ENCODE data around the gene ARHGAP29. TPM values are rescaled to one million over a fixed set of nuclear protein-coding genes. Genes with fewer than 3 reads are reported as not detected.

Gene ARHGAP29, protein sequence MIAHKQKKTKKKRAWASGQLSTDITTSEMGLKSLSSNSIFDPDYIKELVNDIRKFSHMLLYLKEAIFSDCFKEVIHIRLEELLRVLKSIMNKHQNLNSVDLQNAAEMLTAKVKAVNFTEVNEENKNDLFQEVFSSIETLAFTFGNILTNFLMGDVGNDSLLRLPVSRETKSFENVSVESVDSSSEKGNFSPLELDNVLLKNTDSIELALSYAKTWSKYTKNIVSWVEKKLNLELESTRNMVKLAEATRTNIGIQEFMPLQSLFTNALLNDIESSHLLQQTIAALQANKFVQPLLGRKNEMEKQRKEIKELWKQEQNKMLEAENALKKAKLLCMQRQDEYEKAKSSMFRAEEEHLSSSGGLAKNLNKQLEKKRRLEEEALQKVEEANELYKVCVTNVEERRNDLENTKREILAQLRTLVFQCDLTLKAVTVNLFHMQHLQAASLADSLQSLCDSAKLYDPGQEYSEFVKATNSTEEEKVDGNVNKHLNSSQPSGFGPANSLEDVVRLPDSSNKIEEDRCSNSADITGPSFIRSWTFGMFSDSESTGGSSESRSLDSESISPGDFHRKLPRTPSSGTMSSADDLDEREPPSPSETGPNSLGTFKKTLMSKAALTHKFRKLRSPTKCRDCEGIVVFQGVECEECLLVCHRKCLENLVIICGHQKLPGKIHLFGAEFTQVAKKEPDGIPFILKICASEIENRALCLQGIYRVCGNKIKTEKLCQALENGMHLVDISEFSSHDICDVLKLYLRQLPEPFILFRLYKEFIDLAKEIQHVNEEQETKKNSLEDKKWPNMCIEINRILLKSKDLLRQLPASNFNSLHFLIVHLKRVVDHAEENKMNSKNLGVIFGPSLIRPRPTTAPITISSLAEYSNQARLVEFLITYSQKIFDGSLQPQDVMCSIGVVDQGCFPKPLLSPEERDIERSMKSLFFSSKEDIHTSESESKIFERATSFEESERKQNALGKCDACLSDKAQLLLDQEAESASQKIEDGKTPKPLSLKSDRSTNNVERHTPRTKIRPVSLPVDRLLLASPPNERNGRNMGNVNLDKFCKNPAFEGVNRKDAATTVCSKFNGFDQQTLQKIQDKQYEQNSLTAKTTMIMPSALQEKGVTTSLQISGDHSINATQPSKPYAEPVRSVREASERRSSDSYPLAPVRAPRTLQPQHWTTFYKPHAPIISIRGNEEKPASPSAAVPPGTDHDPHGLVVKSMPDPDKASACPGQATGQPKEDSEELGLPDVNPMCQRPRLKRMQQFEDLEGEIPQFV
- 250 and 285 TPM in 2 replicates for total RNA-seq

DNA sequence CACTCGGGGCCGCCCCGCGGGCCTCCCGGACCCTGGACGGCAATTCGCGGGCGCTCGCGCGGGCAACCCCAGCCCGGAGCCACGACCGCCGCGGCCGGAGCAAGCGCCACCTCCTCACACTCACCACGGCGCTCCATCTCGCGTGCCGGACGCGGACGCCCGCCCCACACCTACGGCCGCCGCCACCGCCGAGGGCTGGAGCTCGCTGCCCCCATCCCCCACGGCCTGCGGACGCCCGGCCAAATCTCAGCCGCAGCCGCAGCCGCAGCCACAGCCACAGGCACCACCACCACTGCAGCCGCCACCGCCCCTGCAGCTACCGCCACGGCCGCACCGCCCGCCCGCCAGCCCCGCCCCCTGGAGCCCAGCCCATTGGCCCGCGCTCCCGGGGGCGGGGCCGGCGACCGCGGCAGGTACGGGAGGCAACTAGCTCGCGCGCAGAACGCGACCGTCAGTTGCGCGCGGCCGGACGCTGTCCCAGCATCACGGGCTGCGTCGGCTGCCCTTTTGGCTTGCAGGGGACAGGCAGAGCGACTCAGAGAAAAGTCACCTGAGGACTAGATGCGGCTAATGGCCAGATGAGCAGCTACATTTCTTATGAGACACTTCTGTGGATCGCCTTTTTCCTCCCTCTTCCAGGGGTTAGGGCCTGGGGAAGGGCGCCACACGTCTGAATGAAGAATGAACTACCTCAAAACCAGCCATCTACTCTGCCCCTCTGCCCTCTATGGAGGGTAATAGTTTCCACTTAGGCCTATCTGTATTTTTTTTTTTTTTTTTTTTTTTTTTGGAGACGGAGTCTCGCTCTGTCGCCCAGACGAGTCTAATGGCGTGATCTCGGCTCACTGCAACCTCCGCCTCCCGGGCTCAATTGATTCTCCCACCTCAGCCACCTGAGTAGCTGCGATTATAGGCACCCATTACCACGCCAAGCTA lies at the start of gene ARHGAP29:
Gene ARHGAP29, minus strand, starts transcription at position 294 of the 936 bp plus-strand sequence. CDS start 5,973 bp downstream, outside the sequence.
- DNase-seq (ENCODE audit: low read depth): peak; percentile 61

DNA sequence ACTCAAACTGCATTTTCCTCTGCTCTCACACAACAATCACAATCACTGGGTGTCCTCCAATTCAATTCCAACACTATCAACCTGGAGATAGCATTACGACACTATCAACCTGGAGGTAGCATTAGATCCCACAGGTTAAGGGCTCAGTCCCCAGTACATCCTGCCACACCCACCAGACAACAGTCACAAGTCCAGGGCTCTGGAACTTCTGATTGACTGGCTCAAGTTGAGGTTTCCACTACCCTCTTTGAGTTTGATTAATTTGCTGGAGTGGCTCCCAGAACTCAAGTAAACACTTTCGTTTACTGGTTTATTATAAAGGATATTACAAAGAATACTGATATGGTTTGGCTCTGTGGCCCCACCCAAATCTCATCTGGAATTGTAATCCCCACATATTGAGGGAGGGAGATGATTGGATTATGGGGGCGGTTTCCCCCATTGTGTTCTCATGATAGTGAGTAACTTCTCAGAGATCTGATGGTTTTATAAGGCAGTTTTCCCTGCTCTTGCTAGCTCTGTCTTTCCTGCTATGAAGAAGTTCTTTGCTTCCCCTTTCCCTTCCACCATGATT lies 49.6 kb upstream of the ARHGAP29 start:
- DNase-seq (ENCODE audit: low read depth): no peak

DNA sequence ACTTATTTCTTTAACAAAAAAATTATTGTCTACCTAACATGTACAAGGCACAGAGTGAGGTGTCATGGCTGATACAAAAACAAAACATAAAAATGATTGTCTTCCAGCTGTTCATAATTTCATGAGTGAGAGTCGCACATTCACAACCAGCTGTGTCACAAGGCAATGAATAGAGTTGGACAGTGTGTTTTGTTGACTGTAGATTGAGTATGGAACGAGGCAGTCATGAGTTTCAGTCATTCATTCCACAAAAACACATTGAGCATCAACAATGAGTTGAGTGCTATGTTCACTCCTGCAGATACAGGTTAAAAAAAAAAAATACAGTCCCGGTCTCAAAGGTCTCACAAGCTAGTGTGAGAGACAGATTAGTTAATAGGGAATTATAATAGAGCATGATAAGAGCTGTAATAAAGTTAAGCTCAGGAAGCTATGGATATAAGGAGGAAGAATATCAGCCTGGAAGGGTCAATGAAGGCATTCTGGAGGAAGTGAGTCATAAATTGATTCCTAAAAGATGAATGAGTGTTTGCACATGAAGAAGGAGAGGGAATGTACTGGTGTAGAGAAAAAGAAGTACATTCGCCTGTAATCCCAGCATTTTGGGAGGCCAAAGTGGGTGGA lies 47.8 kb upstream of the ARHGAP29 start:
- DNase-seq (ENCODE audit: low read depth): peak; percentile 59

DNA sequence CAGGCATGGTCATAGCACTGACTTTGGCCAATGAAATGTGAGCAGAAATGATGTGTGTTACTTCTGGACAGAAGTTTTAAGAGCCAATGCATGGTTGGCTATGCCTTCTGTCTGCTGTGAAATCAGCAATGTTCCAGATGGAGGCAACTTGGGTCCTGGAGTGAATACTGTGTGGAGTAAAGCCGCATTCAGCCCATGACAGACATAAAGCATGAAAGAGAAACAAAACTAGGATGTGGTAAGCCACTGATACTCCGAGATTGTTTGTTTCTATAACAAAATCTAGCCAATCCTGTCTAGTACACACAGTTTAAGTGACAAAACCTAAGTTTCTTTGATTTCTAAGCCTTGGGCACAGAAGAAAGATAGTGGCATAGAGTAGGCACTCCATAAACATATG lies 47.1 kb upstream of the ARHGAP29 start:
- DNase-seq (ENCODE audit: low read depth): no peak

DNA sequence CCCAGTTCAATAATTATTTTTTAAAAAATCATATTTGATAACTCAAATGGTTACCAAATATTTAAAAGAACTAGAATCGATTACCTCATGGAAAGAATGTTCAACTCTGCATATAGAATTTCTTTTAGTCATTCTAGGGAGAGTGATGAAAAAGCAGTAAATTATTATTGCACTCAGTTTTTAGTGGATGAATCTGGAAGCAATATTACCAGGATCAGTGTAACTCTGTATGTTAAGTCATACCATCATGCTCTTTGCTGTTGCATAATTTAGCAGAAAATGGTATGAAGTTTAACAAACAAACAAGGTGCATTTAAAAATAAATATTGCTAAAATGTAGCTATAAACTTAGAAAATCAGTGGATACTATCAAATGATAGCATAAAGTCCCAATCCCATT lies 46.1 kb upstream of the ARHGAP29 start:
- DNase-seq (ENCODE audit: low read depth): no peak

DNA sequence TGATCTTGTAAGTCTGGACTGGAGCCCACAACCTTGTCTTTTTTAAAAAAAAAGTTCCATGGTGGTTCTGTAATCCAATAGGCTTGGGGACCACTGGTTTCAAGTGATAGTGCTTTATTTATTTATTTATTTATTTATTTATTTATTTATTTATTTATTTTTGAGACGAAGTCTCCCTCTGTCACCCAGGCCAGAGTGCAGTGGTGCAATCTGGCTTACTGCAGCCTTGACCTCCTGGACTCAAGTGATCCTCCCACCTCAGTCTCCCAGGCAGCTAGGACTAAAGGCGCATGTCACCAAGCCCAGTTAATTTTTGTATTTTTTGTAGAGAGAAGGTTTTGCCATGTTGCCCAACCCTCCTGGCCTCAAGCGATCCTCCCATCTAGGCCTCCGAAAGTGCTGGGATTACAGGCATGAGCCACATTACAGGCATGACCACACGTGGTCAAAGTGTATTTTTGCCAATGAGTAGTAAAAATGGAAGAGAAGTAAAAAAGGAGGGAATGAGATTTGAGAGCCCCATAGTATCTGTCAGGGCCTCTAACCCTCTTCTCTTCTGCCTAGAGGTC lies 44.8 kb upstream of the ARHGAP29 start:
- DNase-seq (ENCODE audit: low read depth): no peak

DNA sequence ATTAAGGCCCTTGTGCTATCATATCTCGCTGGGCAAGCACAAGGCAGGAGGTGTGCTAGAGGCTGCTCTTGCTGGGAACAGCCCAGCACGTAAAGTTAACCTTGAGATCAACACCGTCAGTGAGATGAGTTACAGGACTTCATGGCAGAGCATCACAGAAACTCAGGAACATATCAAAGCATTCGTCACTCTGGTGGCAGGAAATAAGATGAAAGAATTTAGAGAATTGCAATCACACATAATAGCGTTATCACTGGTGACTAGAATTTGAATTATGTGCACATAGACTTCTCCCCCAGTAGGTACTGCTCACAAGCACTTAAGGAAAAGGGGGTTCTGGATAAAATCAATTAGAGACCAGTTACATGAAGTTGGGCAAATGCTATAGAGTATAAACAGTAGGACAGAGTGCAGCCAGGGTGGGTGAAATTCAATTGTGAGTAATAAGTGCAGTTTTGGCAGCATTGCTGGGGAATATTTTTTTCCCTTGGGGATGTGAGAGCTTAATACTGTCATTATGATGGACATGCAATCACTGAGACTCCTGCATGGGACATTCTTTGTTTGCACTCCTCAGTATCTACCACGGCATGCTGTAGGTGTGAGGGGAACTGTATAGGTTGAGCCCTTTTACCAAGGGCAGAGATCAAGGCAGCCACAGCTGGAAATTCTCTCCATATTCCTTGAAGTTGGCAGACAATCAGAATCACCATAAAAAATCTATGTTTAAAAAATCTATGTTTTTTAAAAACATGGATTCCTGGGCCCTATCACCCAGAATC lies 44.2 kb upstream of the ARHGAP29 start:
- DNase-seq (ENCODE audit: low read depth): no peak

DNA sequence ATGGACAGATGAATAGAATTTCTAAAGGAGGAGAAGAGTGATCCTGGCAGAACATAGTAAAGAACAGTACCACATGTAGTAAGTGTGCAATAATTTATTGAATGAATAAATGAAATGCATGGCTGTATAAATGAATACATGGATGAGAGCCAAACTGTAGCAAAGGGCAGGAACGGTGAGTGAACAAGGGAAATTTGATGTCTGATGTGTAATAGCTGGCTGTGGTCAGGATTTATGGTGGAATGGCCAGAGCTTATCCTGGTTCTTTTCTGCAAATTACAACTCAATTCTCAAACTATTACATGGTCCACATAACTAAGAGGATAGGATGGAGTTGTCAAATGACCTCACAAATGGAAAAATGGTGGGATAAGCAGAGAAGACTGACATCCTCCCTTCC lies 43.2 kb upstream of the ARHGAP29 start:
- no peak for DNase-seq (ENCODE audit: low read depth)

DNA sequence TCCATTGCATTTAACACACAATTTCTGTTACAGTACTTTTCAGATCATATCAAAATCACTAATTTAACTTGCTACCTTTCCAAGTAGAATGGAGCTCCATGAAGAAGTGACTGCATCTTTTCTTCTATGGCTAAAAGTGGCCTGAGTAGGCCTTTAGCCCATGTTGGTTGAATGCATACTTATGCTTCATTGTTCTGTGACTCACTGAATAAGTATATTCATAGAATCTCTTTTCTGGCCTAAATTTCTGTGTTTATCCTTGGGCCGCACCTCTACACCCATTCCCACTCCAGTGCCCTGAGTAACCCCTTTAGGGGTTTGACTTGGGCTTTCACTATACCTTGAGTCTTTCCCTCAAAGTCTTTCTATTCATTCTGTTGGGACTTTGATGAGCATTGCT lies 42.1 kb upstream of the ARHGAP29 start:
- no peak for DNase-seq (ENCODE audit: low read depth)

DNA sequence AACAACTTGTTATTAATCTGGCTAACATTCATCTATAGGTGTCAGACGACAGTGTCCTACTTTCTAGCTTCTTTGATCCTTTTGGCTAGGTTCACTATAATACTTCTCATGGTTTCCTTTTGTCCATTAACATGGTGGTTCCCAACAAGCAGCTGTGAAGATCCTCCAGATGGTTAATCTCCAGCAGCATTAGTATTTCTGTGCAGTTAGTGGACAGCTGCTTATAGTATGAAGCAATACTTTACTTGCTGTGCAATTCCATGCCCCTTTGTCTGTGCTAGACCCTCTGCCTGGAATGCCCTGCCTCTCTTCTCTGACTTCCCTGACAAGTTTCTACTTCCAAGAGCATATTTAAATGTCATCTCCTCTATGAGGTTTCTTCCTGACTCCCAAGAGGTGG lies 41.7 kb upstream of the ARHGAP29 start:
- DNase-seq (ENCODE audit: low read depth): no peak

DNA sequence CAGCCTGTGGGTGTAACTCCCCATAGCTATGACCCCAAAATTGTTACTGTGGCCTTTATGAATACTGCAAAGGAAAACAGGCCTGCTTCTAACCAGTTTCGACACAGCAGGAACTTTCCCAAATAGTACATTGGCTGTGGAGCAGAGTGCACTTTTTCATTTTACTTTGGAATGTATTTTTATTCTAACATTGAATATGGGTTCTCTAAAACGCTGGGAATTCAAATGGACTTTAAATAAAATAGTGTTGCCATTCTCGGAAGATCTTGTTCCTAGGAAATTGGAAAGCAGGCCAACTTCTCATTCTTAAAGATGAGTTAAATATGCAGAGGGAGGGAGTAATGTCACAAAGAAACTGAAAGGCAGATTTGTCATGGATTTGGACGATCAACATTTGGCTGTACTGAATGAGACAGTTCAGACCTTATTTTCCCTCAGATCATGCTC lies 39.6 kb upstream of the ARHGAP29 start:
- DNase-seq (ENCODE audit: low read depth): no peak

DNA sequence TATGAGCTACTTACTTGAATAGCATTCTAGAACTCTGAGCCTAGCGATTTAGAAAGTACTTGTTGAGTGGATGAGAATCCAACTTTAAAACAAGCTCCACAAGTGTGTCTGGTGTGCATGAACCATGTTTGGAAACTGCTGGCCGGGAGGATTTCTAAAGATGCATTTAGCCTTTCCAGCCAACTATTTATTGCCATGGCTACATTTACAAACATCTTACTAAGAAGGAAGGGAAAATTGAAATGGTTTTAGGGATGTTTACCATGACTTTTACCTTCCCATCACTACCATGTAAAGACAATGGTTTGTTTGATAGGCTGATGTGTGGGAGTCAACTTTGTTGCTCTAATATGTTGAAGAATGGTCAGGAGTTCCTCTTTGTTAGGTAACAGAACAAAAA lies 37.7 kb upstream of the ARHGAP29 start:
- DNase-seq (ENCODE audit: low read depth): no peak

DNA sequence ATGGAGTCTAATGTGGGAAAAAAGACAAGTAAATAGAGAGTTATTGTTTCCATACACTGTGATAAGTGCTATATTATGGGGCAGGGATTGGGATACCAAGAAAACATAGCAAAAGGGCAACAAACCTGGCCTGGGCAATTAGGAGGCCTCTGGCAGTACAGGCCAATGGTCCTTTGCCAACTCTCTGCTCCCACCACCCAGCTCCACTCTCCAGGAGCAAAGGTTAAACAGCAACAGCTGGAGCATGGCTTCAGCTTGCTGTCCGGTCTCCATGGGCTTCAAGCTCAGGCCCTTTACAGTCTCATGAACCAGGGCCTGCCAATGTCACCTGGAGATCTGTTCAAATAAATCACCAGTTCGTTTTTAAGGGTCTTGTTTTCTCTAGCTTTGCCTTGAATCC lies 37.2 kb upstream of the ARHGAP29 start:
- DNase-seq (ENCODE audit: low read depth): no peak

DNA sequence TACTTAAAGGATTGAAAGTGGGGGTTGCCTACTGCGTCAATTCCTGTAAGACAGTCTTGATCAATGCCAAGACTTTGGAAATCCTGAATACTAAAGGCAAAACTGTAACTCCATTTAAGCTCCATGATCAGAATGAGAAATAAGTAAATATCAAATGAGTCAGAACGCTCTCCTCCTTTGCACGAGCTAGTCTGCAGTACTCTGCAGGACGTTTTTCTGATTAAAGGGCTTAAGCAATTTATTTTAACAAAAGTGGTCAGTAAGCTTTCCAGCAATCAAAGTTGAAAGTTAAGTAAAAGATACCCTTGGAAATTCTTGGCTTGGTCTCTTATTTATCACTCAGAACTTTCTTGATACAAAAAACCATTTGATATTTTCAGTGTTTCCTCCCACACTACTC lies 35.7 kb upstream of the ARHGAP29 start:
- no peak for DNase-seq (ENCODE audit: low read depth)

DNA sequence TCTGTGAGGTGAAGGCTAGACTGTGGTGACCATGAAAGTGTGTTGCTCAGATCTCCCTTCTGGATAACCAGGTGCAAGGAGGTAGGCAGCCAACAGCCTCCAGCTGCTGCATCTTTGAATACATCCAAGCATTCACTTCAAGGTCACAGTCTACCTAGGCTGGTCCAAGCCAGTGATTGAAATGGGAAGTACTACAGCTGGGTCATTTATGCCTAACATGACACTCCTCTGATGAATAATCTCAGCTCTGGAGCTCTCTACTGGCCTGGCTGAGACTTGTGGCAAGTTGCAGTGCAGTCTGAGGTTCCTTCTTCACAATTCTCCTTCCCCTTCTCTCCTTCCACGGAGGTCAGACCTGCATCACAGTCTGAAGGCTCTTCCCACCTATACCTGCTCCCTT lies 35.0 kb upstream of the ARHGAP29 start:
- no peak for DNase-seq (ENCODE audit: low read depth)

DNA sequence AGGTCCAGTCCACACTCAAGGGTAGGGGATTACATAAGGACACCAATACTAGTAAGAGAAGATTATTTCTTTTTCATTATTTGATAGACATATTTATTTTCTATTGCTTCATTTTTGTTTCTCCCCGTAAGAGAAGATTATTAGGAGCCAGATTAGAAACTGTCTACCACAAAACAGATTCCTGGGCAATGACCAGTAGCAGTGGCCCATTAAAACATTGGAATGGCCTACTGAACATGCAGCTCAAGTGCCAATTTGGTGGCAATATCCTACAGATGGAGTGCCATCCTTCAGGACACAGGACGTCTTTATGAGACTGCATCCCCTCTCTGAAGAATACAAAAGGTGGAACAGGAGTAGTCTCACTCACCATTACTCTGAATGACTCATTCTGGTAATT lies 34.0 kb upstream of the ARHGAP29 start:
- no peak for DNase-seq (ENCODE audit: low read depth)

DNA sequence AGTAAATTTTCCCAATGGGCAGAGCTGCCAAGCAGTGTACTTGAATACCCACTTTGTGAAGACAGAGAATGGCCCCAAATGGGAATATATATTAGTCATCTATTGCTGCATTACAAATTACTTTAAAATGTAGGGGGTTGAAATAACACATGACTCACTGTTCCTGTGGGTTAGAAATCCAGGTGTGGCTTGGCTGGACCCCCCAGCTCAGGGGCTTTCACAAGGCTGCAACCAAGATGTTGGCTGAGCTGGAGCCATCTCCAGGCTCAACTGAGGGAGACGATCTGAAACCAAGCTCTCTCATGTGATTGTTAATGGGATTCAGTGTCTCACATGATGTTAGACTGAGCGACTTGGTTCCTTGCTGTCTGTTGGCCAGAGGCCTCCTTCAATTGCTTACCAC lies 33.4 kb upstream of the ARHGAP29 start:
- peak; percentile 98 for DNase-seq (ENCODE audit: low read depth)

DNA sequence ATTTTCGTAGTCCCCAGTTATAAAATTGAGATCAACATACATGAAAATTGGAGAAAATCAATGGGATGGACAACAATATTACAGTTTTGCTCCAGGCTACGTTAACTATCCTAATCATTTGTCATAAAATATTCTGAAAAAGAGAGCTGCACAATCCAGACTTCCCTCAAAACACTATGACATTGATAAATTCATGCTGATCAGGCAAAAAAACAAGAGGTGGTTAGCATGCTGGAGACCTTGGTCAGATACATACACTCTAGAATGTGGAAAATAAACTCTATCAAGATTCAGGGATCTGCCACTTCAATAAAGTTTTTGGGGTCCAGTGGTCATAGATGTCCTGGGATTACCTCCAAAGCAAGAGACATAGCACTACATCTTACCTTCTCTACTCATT lies 32.5 kb upstream of the ARHGAP29 start:
- no peak for DNase-seq (ENCODE audit: low read depth)

DNA sequence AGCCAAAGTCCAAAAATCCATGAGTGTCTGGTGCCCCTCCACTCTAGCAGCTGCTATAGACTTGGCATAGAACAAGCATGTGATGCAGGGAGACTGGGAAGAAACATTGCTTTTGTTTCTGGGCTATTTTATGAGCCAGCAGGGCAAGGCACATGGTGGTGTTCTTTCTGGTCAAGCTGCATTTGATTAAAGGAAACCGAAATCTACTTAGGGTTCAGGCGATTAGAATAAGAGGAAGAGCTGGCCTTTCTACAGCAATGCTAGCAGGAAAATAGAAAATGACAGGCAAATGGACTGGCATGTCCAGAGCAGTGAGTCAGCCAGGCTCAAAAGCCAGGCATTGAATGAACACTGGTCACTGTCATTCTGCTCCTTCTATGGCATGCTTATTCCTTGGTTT lies 28.5 kb upstream of the ARHGAP29 start:
- DNase-seq (ENCODE audit: low read depth): peak; percentile 60
